HEK293 (cell line): ENCODE results near the gene SEPTIN12.

Experiments used
- CTCF ChIA-PET: fragments of 350-600 bp; formaldehyde crosslinking; extraction: SDS; loops from one replicate; lab custom pipeline; 2021; ENCODE audit warnings: antibody characterized with exemption; lab: Yijun Ruan, JAX
- POLR2A ChIA-PET: fragments of 300-600 bp; formaldehyde crosslinking; extraction: SDS; loops from one replicate; lab custom pipeline; 2020; ENCODE audit warnings: antibody characterized with exemption, inconsistent platforms; lab: Yijun Ruan, JAX
- H3K27ac ChIP-seq: fragments of 200-500 bp; sonication (Bioruptor generic); 2 replicates; pipeline ENCODE4 v1.5.1; 2014; ENCODE audit warnings: low read depth, low read length, control low read depth, inconsistent platforms; ENCODE audit errors: extremely low read depth
- H3K36me3 ChIP-seq, 2 experiments: fragments of 200-500 bp in 1 of 2; sonication (Bioruptor generic) in 1 of 2; 1 replicate in 1 of 2; 2 replicates in 1 of 2; pipeline ENCODE4 v1.5.1; 2014 to 2017; ENCODE audit warnings: inconsistent platforms in 2 of 2, low read length in 2 of 2; ENCODE audit not compliant: control insufficient read depth in 2 of 2, insufficient read depth in 1 of 2
- H3K4me1 ChIP-seq: fragments of 200-500 bp; sonication (Bioruptor generic); 2 replicates; pipeline ENCODE4 v1.5.1; 2014; ENCODE audit warnings: mild to moderate bottlenecking, low read length, inconsistent platforms; ENCODE audit not compliant: control insufficient read depth, insufficient read depth
- H3K4me3 ChIP-seq: 2 replicates; pipeline ENCODE4 v1.5.1; 2011; ENCODE audit warnings: low read depth, mild to moderate bottlenecking, control low read depth, low read length, moderate library complexity
- H3K9me3 ChIP-seq: fragments of 200-500 bp; sonication (Bioruptor generic); 2 replicates; pipeline ENCODE4 v1.5.1; 2014; ENCODE audit warnings: low read depth, low read length, inconsistent platforms; ENCODE audit not compliant: control insufficient read depth, insufficient read depth
- HOXC10 ChIP-seq: sonication (generic); formaldehyde crosslinking; IDR thresholded peaks from 2 replicates; pipeline ENCODE4 v1.8.1; 2023; ENCODE audit warnings: mild to moderate bottlenecking, missing genetic modification reagents
- KLF7 ChIP-seq: fragments of 450-650 bp; formaldehyde crosslinking; IDR thresholded peaks from 2 replicates; pipeline ENCODE4 v1.5.1; 2016; ENCODE audit warnings: missing biosample characterization, missing genetic modification characterization, borderline replicate concordance
- SCRT2 ChIP-seq: fragments of 450-650 bp; formaldehyde crosslinking; IDR thresholded peaks from 2 replicates; pipeline ENCODE4 v1.5.1; 2016; ENCODE audit warnings: missing biosample characterization, missing genetic modification characterization
- SP3 ChIP-seq: fragments of 450-650 bp; formaldehyde crosslinking; IDR thresholded peaks from 2 replicates; pipeline ENCODE4 v1.5.1; 2016; ENCODE audit warnings: missing biosample characterization, missing genetic modification characterization
- TCF7L2 ChIP-seq: IDR thresholded peaks from 2 replicates; pipeline ENCODE4 v1.6.1; 2011; ENCODE audit warnings: low read depth, mild to moderate bottlenecking, inconsistent platforms, low read length, moderate library complexity, borderline replicate concordance
- ZBTB20 ChIP-seq: fragments of 450-650 bp; formaldehyde crosslinking; IDR thresholded peaks from 2 replicates; pipeline ENCODE4 v1.5.1; 2016; ENCODE audit warnings: missing biosample characterization, missing genetic modification characterization
- ZFP41 ChIP-seq: fragments of 450-650 bp; formaldehyde crosslinking; IDR thresholded peaks from 2 replicates; pipeline ENCODE4 v1.5.1; 2016; ENCODE audit warnings: missing biosample characterization, missing genetic modification characterization, borderline replicate concordance
- ZNF202 ChIP-seq: fragments of 450-650 bp; formaldehyde crosslinking; IDR thresholded peaks from 2 replicates; pipeline ENCODE4 v1.5.1; 2016; ENCODE audit warnings: missing biosample characterization, missing genetic modification characterization, borderline replicate concordance
- ZNF658 ChIP-seq: fragments of 450-650 bp; formaldehyde crosslinking; IDR thresholded peaks from 2 replicates; pipeline ENCODE4; 2016; ENCODE audit warnings: missing biosample characterization, missing genetic modification characterization
- TF ChIP-seq, protein P1 (sequence below): fragments of 450-650 bp; IDR thresholded peaks from 2 replicates; pipeline ENCODE4 v1.5.1; 2018; ENCODE audit warnings: missing biosample characterization, mild to moderate bottlenecking, missing genetic modification characterization
- TF ChIP-seq, protein P2 (sequence below): fragments of 450-650 bp; formaldehyde crosslinking; IDR thresholded peaks from 2 replicates; pipeline ENCODE4 v1.5.1; 2016; ENCODE audit warnings: missing biosample characterization, missing genetic modification characterization, borderline replicate concordance
- TF ChIP-seq, protein P3 (sequence below): fragments of 450-650 bp; formaldehyde crosslinking; IDR thresholded peaks from 2 replicates; pipeline ENCODE4 v1.5.1; 2017; ENCODE audit warnings: missing biosample characterization, missing genetic modification characterization
- TF ChIP-seq, protein P4 (sequence below): fragments of 450-650 bp; formaldehyde crosslinking; IDR thresholded peaks from 2 replicates; pipeline ENCODE4 v1.5.1; 2017; ENCODE audit warnings: missing biosample characterization, mild to moderate bottlenecking, missing genetic modification characterization, moderate library complexity
- TF ChIP-seq, protein P5 (sequence below): fragments of 450-650 bp; formaldehyde crosslinking; IDR thresholded peaks from 2 replicates; pipeline ENCODE4 v1.5.1; 2016; ENCODE audit warnings: missing biosample characterization, missing genetic modification characterization, borderline replicate concordance
- TF ChIP-seq, protein P6 (sequence below): fragments of 450-650 bp; formaldehyde crosslinking; IDR thresholded peaks from 2 replicates; pipeline ENCODE4 v1.5.0; 2017; ENCODE audit warnings: missing biosample characterization, missing genetic modification characterization, borderline replicate concordance
- TF ChIP-seq, protein P7 (sequence below): fragments of 450-650 bp; formaldehyde crosslinking; IDR thresholded peaks from 2 replicates; pipeline ENCODE4 v1.5.1; 2016; ENCODE audit warnings: missing biosample characterization, missing genetic modification characterization

Gene SEPTIN12

DNA sequence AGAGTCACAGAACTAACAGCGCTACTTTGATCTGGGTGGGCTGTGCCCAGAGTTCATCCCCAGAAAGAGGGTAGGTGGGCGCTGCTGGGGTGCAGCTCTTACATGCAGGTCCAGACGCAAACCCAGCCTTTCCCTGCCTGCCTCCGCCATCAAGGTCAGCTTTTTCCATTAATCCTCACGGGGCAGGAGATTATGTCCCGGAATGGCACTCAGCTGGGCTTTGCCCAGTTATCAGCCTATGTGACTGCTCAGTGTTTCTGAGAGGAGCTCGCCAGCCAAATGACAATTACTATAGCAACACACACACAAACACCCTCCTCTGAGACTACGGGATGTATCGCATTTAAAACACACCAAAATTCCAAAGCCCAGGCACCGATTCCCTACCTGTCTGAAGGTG, 38.8 kb upstream of the SEPTIN12 start:
- H3K4me3 ChIP-seq, result no peak overlapping the region
- TF ChIP-seq, protein P1, sequence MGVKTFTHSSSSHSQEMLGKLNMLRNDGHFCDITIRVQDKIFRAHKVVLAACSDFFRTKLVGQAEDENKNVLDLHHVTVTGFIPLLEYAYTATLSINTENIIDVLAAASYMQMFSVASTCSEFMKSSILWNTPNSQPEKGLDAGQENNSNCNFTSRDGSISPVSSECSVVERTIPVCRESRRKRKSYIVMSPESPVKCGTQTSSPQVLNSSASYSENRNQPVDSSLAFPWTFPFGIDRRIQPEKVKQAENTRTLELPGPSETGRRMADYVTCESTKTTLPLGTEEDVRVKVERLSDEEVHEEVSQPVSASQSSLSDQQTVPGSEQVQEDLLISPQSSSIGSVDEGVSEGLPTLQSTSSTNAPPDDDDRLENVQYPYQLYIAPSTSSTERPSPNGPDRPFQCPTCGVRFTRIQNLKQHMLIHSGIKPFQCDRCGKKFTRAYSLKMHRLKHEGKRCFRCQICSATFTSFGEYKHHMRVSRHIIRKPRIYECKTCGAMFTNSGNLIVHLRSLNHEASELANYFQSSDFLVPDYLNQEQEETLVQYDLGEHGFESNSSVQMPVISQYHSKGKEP, result no peak
- TF ChIP-seq, protein P2, sequence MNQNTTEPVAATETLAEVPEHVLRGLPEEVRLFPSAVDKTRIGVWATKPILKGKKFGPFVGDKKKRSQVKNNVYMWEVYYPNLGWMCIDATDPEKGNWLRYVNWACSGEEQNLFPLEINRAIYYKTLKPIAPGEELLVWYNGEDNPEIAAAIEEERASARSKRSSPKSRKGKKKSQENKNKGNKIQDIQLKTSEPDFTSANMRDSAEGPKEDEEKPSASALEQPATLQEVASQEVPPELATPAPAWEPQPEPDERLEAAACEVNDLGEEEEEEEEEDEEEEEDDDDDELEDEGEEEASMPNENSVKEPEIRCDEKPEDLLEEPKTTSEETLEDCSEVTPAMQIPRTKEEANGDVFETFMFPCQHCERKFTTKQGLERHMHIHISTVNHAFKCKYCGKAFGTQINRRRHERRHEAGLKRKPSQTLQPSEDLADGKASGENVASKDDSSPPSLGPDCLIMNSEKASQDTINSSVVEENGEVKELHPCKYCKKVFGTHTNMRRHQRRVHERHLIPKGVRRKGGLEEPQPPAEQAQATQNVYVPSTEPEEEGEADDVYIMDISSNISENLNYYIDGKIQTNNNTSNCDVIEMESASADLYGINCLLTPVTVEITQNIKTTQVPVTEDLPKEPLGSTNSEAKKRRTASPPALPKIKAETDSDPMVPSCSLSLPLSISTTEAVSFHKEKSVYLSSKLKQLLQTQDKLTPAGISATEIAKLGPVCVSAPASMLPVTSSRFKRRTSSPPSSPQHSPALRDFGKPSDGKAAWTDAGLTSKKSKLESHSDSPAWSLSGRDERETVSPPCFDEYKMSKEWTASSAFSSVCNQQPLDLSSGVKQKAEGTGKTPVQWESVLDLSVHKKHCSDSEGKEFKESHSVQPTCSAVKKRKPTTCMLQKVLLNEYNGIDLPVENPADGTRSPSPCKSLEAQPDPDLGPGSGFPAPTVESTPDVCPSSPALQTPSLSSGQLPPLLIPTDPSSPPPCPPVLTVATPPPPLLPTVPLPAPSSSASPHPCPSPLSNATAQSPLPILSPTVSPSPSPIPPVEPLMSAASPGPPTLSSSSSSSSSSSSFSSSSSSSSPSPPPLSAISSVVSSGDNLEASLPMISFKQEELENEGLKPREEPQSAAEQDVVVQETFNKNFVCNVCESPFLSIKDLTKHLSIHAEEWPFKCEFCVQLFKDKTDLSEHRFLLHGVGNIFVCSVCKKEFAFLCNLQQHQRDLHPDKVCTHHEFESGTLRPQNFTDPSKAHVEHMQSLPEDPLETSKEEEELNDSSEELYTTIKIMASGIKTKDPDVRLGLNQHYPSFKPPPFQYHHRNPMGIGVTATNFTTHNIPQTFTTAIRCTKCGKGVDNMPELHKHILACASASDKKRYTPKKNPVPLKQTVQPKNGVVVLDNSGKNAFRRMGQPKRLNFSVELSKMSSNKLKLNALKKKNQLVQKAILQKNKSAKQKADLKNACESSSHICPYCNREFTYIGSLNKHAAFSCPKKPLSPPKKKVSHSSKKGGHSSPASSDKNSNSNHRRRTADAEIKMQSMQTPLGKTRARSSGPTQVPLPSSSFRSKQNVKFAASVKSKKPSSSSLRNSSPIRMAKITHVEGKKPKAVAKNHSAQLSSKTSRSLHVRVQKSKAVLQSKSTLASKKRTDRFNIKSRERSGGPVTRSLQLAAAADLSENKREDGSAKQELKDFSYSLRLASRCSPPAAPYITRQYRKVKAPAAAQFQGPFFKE (tag by site-specific recombination), result no peak
- TF ChIP-seq SCRT2 (tag by site-specific recombination) (no peak), SP3 (no peak), ZNF202 (tag by site-specific recombination) (no peak), TCF7L2 (no peak), ZBTB20 (tag by site-specific recombination) (no peak)
- ChIA-PET POLR2A (no interaction called here), CTCF (no interaction called here)
- peaks cover 47 to 86% of the 10 kb centered on the region in 2 experiments for H3K36me3 ChIP-seq
- no peaks in the 10 kb centered on the region for H3K9me3 ChIP-seq
- no peak overlapping the region for H3K27ac ChIP-seq
- H3K4me1 ChIP-seq, result no peaks in the 10 kb centered on the region

DNA sequence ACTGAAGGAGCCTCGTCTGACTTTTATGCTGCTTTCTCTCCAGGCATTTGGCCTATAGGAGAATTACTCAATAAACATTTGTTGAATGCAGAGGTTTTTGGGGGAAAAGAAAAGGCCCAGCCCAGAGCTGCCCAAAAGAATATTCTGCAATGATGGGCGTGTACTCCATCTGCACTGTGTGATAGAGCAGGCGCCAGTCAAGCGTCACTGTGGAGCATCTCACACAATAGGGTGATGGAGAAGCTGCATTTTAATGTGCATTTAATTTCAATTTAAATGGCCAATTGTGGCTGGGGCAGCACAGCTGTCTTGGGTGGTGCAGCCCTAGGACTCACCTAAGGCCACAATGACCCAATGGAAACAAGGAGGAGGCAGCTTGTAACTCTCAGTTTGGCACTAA, 38.4 kb upstream of the SEPTIN12 start:
- Histone ChIP-seq H3K4me3 (no peak overlapping the region), H3K36me3 (peaks cover 44 to 86% of the 10 kb centered on the region in 2 experiments), H3K4me1 (no peaks in the 10 kb centered on the region), H3K9me3 (no peaks in the 10 kb centered on the region), H3K27ac (no peak overlapping the region)
- ChIA-PET POLR2A (no interaction called here), CTCF (no interaction called here)
- TF ChIP-seq, protein P3, sequence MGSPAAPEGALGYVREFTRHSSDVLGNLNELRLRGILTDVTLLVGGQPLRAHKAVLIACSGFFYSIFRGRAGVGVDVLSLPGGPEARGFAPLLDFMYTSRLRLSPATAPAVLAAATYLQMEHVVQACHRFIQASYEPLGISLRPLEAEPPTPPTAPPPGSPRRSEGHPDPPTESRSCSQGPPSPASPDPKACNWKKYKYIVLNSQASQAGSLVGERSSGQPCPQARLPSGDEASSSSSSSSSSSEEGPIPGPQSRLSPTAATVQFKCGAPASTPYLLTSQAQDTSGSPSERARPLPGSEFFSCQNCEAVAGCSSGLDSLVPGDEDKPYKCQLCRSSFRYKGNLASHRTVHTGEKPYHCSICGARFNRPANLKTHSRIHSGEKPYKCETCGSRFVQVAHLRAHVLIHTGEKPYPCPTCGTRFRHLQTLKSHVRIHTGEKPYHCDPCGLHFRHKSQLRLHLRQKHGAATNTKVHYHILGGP (tag by site-specific recombination), result no peak
- TF ChIP-seq, protein P4, sequence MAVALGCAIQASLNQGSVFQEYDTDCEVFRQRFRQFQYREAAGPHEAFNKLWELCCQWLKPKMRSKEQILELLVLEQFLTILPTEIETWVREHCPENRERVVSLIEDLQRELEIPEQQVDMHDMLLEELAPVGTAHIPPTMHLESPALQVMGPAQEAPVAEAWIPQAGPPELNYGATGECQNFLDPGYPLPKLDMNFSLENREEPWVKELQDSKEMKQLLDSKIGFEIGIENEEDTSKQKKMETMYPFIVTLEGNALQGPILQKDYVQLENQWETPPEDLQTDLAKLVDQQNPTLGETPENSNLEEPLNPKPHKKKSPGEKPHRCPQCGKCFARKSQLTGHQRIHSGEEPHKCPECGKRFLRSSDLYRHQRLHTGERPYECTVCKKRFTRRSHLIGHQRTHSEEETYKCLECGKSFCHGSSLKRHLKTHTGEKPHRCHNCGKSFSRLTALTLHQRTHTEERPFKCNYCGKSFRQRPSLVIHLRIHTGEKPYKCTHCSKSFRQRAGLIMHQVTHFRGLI, result no peak
- TF ChIP-seq, protein P5, sequence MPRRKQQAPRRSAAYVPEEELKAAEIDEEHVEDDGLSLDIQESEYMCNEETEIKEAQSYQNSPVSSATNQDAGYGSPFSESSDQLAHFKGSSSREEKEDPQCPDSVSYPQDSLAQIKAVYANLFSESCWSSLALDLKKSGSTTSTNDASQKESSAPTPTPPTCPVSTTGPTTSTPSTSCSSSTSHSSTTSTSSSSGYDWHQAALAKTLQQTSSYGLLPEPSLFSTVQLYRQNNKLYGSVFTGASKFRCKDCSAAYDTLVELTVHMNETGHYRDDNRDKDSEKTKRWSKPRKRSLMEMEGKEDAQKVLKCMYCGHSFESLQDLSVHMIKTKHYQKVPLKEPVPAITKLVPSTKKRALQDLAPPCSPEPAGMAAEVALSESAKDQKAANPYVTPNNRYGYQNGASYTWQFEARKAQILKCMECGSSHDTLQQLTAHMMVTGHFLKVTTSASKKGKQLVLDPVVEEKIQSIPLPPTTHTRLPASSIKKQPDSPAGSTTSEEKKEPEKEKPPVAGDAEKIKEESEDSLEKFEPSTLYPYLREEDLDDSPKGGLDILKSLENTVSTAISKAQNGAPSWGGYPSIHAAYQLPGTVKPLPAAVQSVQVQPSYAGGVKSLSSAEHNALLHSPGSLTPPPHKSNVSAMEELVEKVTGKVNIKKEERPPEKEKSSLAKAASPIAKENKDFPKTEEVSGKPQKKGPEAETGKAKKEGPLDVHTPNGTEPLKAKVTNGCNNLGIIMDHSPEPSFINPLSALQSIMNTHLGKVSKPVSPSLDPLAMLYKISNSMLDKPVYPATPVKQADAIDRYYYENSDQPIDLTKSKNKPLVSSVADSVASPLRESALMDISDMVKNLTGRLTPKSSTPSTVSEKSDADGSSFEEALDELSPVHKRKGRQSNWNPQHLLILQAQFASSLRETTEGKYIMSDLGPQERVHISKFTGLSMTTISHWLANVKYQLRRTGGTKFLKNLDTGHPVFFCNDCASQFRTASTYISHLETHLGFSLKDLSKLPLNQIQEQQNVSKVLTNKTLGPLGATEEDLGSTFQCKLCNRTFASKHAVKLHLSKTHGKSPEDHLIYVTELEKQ (tag by site-specific recombination), result no peak
- TF ChIP-seq HOXC10 (CRISPR knock-in tag) (no peak), ZNF658 (tag by site-specific recombination) (no peak), ZFP41 (tag by site-specific recombination) (no peak), KLF7 (tag by site-specific recombination) (no peak)
- TF ChIP-seq, protein P6, sequence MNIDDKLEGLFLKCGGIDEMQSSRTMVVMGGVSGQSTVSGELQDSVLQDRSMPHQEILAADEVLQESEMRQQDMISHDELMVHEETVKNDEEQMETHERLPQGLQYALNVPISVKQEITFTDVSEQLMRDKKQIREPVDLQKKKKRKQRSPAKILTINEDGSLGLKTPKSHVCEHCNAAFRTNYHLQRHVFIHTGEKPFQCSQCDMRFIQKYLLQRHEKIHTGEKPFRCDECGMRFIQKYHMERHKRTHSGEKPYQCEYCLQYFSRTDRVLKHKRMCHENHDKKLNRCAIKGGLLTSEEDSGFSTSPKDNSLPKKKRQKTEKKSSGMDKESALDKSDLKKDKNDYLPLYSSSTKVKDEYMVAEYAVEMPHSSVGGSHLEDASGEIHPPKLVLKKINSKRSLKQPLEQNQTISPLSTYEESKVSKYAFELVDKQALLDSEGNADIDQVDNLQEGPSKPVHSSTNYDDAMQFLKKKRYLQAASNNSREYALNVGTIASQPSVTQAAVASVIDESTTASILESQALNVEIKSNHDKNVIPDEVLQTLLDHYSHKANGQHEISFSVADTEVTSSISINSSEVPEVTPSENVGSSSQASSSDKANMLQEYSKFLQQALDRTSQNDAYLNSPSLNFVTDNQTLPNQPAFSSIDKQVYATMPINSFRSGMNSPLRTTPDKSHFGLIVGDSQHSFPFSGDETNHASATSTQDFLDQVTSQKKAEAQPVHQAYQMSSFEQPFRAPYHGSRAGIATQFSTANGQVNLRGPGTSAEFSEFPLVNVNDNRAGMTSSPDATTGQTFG, result no peak
- TF ChIP-seq, protein P7, sequence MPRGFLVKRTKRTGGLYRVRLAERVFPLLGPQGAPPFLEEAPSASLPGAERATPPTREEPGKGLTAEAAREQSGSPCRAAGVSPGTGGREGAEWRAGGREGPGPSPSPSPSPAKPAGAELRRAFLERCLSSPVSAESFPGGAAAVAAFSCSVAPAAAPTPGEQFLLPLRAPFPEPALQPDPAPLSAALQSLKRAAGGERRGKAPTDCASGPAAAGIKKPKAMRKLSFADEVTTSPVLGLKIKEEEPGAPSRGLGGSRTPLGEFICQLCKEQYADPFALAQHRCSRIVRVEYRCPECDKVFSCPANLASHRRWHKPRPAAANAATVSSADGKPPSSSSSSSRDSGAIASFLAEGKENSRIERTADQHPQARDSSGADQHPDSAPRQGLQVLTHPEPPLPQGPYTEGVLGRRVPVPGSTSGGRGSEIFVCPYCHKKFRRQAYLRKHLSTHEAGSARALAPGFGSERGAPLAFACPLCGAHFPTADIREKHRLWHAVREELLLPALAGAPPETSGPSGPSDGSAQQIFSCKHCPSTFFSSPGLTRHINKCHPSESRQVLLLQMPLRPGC (tag by site-specific recombination), result no peak
